MM.1S (cell line): ENCODE measurements around the gene KRT78.

Source experiments
- DNase-seq: peaks from one replicate; pipeline ENCODE4 v3.0.0-alpha.2; 2015
- H2AFZ ChIP-seq: fragments of 300-600 bp; sonication (generic); 2 replicates; pipeline ENCODE4 v1.6.0; 2016; ENCODE audit warnings: antibody characterized with exemption, low read length
- H3F3A ChIP-seq: fragments of 300-600 bp; sonication (generic); 2 replicates; pipeline ENCODE4 v1.6.1; 2016; ENCODE audit warnings: mild to moderate bottlenecking, antibody characterized with exemption, low read length, moderate library complexity, mixed read lengths; ENCODE audit not compliant: insufficient read depth
- H3K27ac ChIP-seq: fragments of 300-600 bp; sonication (generic); 2 replicates; pipeline ENCODE4 v1.5.1; 2016; ENCODE audit warnings: mild to moderate bottlenecking, low read length
- H3K27me3 ChIP-seq: fragments of 300-600 bp; sonication (generic); replicated peaks from 2 replicates; pipeline ENCODE4 v1.6.0; 2016; ENCODE audit warnings: low read length; ENCODE audit not compliant: insufficient read depth
- H3K36me3 ChIP-seq: fragments of 300-600 bp; sonication (generic); replicated peaks from 2 replicates; pipeline ENCODE4 v1.6.1; 2016; ENCODE audit warnings: mild to moderate bottlenecking, low read length, mixed read lengths; ENCODE audit not compliant: insufficient read depth
- H3K4me1 ChIP-seq: fragments of 300-600 bp; sonication (generic); 2 replicates; pipeline ENCODE4 v1.6.1; 2016; ENCODE audit warnings: low read length, mixed read lengths
- H3K4me2 ChIP-seq: fragments of 300-600 bp; sonication (generic); 2 replicates; pipeline ENCODE4 v1.6.0; 2016; ENCODE audit warnings: low read depth, low read length
- H3K4me3 ChIP-seq: fragments of 300-600 bp; sonication (generic); 2 replicates; pipeline ENCODE4 v1.5.1; 2016; ENCODE audit warnings: low read length, mixed read lengths
- H3K79me2 ChIP-seq: fragments of 300-600 bp; sonication (generic); 2 replicates; pipeline ENCODE4 v1.6.1; 2016; ENCODE audit warnings: mixed run types, low read length, mixed read lengths
- H3K9ac ChIP-seq: fragments of 300-600 bp; sonication (generic); 2 replicates; pipeline ENCODE4 v1.6.1; 2016; ENCODE audit warnings: low read length, mixed read lengths
- H3K9me2 ChIP-seq: fragments of 300-600 bp; sonication (generic); replicated peaks from 2 replicates; pipeline ENCODE4 v1.6.1; 2016; ENCODE audit warnings: mild to moderate bottlenecking, low read length, mixed read lengths; ENCODE audit not compliant: insufficient read depth
- H3K9me3 ChIP-seq: fragments of 300-600 bp; sonication (generic); replicated peaks from 2 replicates; pipeline ENCODE4 v1.6.1; 2016; ENCODE audit warnings: mild to moderate bottlenecking, low read length, mixed read lengths; ENCODE audit not compliant: insufficient read depth
- H4K20me1 ChIP-seq: fragments of 300-600 bp; sonication (generic); 2 replicates; pipeline ENCODE4 v1.6.1; 2016; ENCODE audit warnings: mild to moderate bottlenecking, low read length, moderate library complexity, mixed read lengths; ENCODE audit not compliant: insufficient read depth
- CTCF ChIP-seq: fragments of 300-600 bp; sonication (generic); IDR thresholded peaks from 2 replicates; pipeline ENCODE4 v1.5.1; 2016; ENCODE audit warnings: antibody characterized with exemption, low read length, mixed read lengths
- EZH2 ChIP-seq: fragments of 300-600 bp; sonication (generic); optimal IDR thresholded peaks from 2 replicates; pipeline ENCODE3; 2017; ENCODE audit warnings: low read depth, mild to moderate bottlenecking, antibody characterized with exemption, low read length, mixed read lengths
- EZH2phosphoT487 ChIP-seq: fragments of 300-600 bp; sonication (generic); IDR thresholded peaks from 2 replicates; pipeline ENCODE4 v1.6.1; 2018; ENCODE audit warnings: antibody characterized with exemption, low read length

The KRT78 gene

GRCh38 chr12:52811191-52812072 is 37.4 kb downstream of the KRT78 start:
- peaks cover 86% of the 10 kb centered on the region for H3K27me3 ChIP-seq
- no peak overlapping the region for H3K27ac ChIP-seq
- H3K4me1 ChIP-seq: no peaks in the 10 kb centered on the region
- H4K20me1 ChIP-seq: no peaks in the 10 kb centered on the region
- TF ChIP-seq EZH2phosphoT487 (no peak), EZH2 (no peak), CTCF (no peak)
- H2AFZ ChIP-seq: no peak overlapping the region
- H3K9me2 ChIP-seq: no peaks in the 10 kb centered on the region
- H3F3A ChIP-seq: no peaks in the 10 kb centered on the region
- no peak overlapping the region for H3K4me3 ChIP-seq
- no peak for DNase-seq
- H3K36me3 ChIP-seq: no peaks in the 10 kb centered on the region
- H3K4me2 ChIP-seq: no peak overlapping the region
- no peak overlapping the region for H3K9ac ChIP-seq
- no peaks in the 10 kb centered on the region for H3K9me3 ChIP-seq
- no peaks in the 10 kb centered on the region for H3K79me2 ChIP-seq

GRCh38 chr12:52810554-52810953 is 38.2 kb downstream of the KRT78 start:
- no peak overlapping the region for H3K27ac ChIP-seq
- H4K20me1 ChIP-seq: no peaks in the 10 kb centered on the region
- no peak overlapping the region for H2AFZ ChIP-seq
- H3K4me1 ChIP-seq: no peaks in the 10 kb centered on the region
- H3K9me2 ChIP-seq: no peaks in the 10 kb centered on the region
- no peak overlapping the region for H3K4me3 ChIP-seq
- no peaks in the 10 kb centered on the region for H3K79me2 ChIP-seq
- TF ChIP-seq EZH2: no peak
- no peaks in the 10 kb centered on the region for H3K9me3 ChIP-seq
- no peak overlapping the region for H3K9ac ChIP-seq
- H3F3A ChIP-seq: no peaks in the 10 kb centered on the region
- no peaks in the 10 kb centered on the region for H3K36me3 ChIP-seq
- peaks cover 85% of the 10 kb centered on the region for H3K27me3 ChIP-seq
- no peak overlapping the region for H3K4me2 ChIP-seq
- DNase-seq: no peak

- Histone ChIP-seq H3K79me2 (no peaks in the 10 kb centered on the region), H3K9me3 (no peaks in the 10 kb centered on the region), H3K36me3 (no peaks in the 10 kb centered on the region), H3K4me1 (no peaks in the 10 kb centered on the region), H2AFZ (no peak overlapping the region), H3K9me2 (no peaks in the 10 kb centered on the region), H3K9ac (no peak overlapping the region), H3K27me3 (peaks cover 75% of the 10 kb centered on the region), H4K20me1 (no peaks in the 10 kb centered on the region), H3K4me3 (no peak overlapping the region), H3K4me2 (no peak overlapping the region), H3F3A (no peaks in the 10 kb centered on the region), H3K27ac (no peak overlapping the region)
- DNase-seq: no peak
- no peak for TF ChIP-seq EZH2phosphoT487
- TF ChIP-seq EZH2: no peak
- TF ChIP-seq CTCF: no peak
Measured at GRCh38 chr12:52809166-52809565, 39.6 kb downstream of the KRT78 start.

GRCh38 chr12:52808573-52809160 is 40.1 kb downstream of the KRT78 start:
- no peaks in the 10 kb centered on the region for H3F3A ChIP-seq
- DNase-seq: no peak
- H3K79me2 ChIP-seq: no peaks in the 10 kb centered on the region
- H3K4me3 ChIP-seq: no peak overlapping the region
- no peaks in the 10 kb centered on the region for H4K20me1 ChIP-seq
- no peak overlapping the region for H3K27ac ChIP-seq
- H2AFZ ChIP-seq: no peak overlapping the region
- H3K36me3 ChIP-seq: no peaks in the 10 kb centered on the region
- no peak overlapping the region for H3K4me2 ChIP-seq
- TF ChIP-seq EZH2phosphoT487 (no peak), EZH2 (no peak), CTCF (no peak)
- no peak overlapping the region for H3K9ac ChIP-seq
- no peaks in the 10 kb centered on the region for H3K9me2 ChIP-seq
- H3K27me3 ChIP-seq: peaks cover 75% of the 10 kb centered on the region
- H3K9me3 ChIP-seq: no peaks in the 10 kb centered on the region
- H3K4me1 ChIP-seq: no peaks in the 10 kb centered on the region
